IMR-90 (cell line): ENCODE data around the gene NT5M.

Experiments used
- CHD1 ChIP-seq: IDR thresholded peaks from 2 replicates; pipeline ENCODE4 v1.6.1; 2012; ENCODE audit warnings: low read depth, low read length, improper control_type of control experiment
- CTCF ChIP-seq: conservative IDR thresholded peaks from 2 replicates; pipeline ENCODE4 v1.5.1; 2012; ENCODE audit warnings: mild to moderate bottlenecking, low read depth, low read length, improper control_type of control experiment
- ELK1 ChIP-seq: fragments of 150-350 bp; IDR thresholded peaks from 2 replicates; pipeline ENCODE4 v1.6.1; 2016; ENCODE audit warnings: low read depth, mild to moderate bottlenecking, low read length, moderate library complexity, borderline replicate concordance
- MAFK ChIP-seq: IDR thresholded peaks from 2 replicates; pipeline ENCODE4 v1.6.1; 2012; ENCODE audit warnings: low read depth, low read length, improper control_type of control experiment
- POLR2A ChIP-seq: IDR thresholded peaks from 2 replicates; pipeline ENCODE4 v1.6.1; 2012; ENCODE audit warnings: mild to moderate bottlenecking, low read depth, low read length
- RCOR1 ChIP-seq: IDR thresholded peaks from 2 replicates; pipeline ENCODE4 v1.6.1; 2012; ENCODE audit warnings: mild to moderate bottlenecking, low read length, improper control_type of control experiment; ENCODE audit not compliant: insufficient replicate concordance

GRCh38 chr17:17380145-17380925 lies 77.2 kb downstream of the NT5M start:
- TF ChIP-seq CTCF, result no peak
- no peak for TF ChIP-seq RCOR1
- no peak for TF ChIP-seq MAFK
- TF ChIP-seq CHD1, result no peak
- TF ChIP-seq POLR2A, result no peak
- no peak for TF ChIP-seq ELK1
